ENCODE results near the gene DLX3. TPM values are rescaled to one million over a fixed set of nuclear protein-coding genes. Genes with fewer than 3 reads are reported as not detected.

DLX3 gene
- total and polyA plus RNA-seq, 2 of the 8 experiments (the other 6 are each of a cell fraction or from before 2014, with no cell fraction given), result 0.15 to 0.20 TPM

DNA sequence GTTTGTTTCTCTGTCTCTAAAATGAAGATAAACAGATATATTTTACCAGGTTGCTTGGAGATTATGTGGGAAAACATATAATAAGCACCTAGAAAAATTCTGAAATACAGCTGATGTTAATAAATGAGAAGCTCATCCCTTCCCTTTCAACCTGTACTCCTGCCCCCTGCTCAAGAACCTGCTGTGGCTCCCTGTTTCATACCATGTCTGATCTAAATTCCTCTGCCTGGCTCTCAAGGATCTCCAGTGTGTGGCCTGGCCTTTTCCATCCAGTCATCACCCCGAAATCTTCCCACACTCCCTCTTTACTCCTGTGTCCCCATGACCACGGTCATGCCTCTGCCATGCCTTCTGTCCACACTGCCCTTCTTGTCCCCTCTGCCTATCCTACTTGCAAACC lies 45.4 kb downstream of the DLX3 start:
- no peak for FAIRE-seq
- H3K27me3 ChIP-seq (replicated peaks in 1 of 4; ENCODE audit: control insufficient read depth in 3 of 4, extremely low read depth in 1 of 4, insufficient read depth in 3 of 4, low read length in 3 of 4), result no peaks in the 10 kb centered on the region; a peak in 1 of 7 replicates

More for the DNA sequence above, 45.4 kb downstream of the DLX3 start:
- no peaks in the 10 kb centered on the region for H3K79me2 ChIP-seq (ENCODE audit: control insufficient read depth in 1 of 2, insufficient read depth in 2 of 2, low read length in 2 of 2)
- no peak overlapping the region for H3K9ac ChIP-seq (replicated peaks in 1 of 4; ENCODE audit: extremely low read depth in 1 of 4, low read depth in 3 of 4, low read length in 3 of 4)
- H2BK120ac ChIP-seq (replicated peaks; ENCODE audit: low read depth, low read length), result no peak overlapping the region
- no peaks in the 10 kb centered on the region for H3K36me3 ChIP-seq (ENCODE audit: control insufficient read depth in 2 of 4, insufficient read depth in 4 of 4, low read length in 3 of 4)
- 0 out of 2 replicates have a peak, but pooled peaks cover 4% of the 10 kb centered on the region for H3K23me2 ChIP-seq (ENCODE audit: low read depth, low read length)
- H3K56ac ChIP-seq (replicated peaks; ENCODE audit: insufficient read length, low read depth, low read length), result no peak overlapping the region
- H3K4me3 ChIP-seq (ENCODE audit: extremely low read depth in 1 of 4, insufficient read depth in 2 of 4, low read depth in 3 of 4, low read length in 4 of 4), result no peak overlapping the region
- no peak for DNase-seq (ENCODE audit: low read depth in 1 of 2, low spot score in 2 of 2)
- H3K4me1 ChIP-seq (replicated peaks in 1 of 4; ENCODE audit: control insufficient read depth in 3 of 4, insufficient read depth in 4 of 4, low read length in 3 of 4), result peaks cover 0 to 2% (median under 1%) of the 10 kb centered on the region in 4 experiments; a peak in 1 of 7 replicates
- 89% methylated on average over 2 of the region's 2 CpGs; no CpG with 5 or more reads in 1 of the 2 experiments for WGBS, 2 experiments (ENCODE audit: extremely low coverage in 1 of 2, insufficient coverage in 1 of 2, insufficient read length in 1 of 2, insufficient replicate concordance in 2 of 2, low coverage in 1 of 2, low lambda C conversion rate in 2 of 2, missing lambda C conversion rate in 1 of 2)
- no peak overlapping the region for H2AFZ ChIP-seq (ENCODE audit: low read length)
- no peak overlapping the region for H3K4ac ChIP-seq (replicated peaks; ENCODE audit: insufficient read length, low read depth, low read length)
- H2BK15ac ChIP-seq (ENCODE audit: low read length), result no peak overlapping the region
- TF ChIP-seq EP300 (IDR thresholded peaks at IDR 0.05; ENCODE audit: borderline replicate concordance in 1 of 2, low read depth in 2 of 2, low read length in 2 of 2), result no peak
- no peak overlapping the region for H3K27ac ChIP-seq (ENCODE audit: low read depth, low read length)
- no peaks in the 10 kb centered on the region for H3K79me1 ChIP-seq (ENCODE audit: low read depth, low read length)
- H2AK5ac ChIP-seq (ENCODE audit: low read depth, low read length), result no peak overlapping the region
- CTCF ChIA-PET (ENCODE audit: partially characterized antibody), result interaction anchor here (1.0 to 16.9 kb wide), 8 partner anchors 13 to 88 kb away, joined by 3 to 275 read pairs (median 8); partner anchors contain the start of gene DLX3
- POLR2A ChIA-PET (ENCODE audit: partially characterized antibody), result no interaction called here
- no peak overlapping the region for H3K14ac ChIP-seq (ENCODE audit: insufficient read length)
- H2BK20ac ChIP-seq (ENCODE audit: low read length), result no peak overlapping the region
- H2BK12ac ChIP-seq (ENCODE audit: low read depth, low read length), result no peak overlapping the region
- no peak overlapping the region for H4K8ac ChIP-seq (ENCODE audit: extremely low read depth, insufficient read depth, low read length)
- no peaks in the 10 kb centered on the region for H4K20me1 ChIP-seq (replicated peaks in 1 of 2; ENCODE audit: control insufficient read depth in 1 of 2, insufficient read depth in 2 of 2, low read length in 2 of 2)
- H3K4me2 ChIP-seq (ENCODE audit: insufficient read depth in 1 of 2, low read depth in 2 of 2, low read length in 2 of 2), result no peak overlapping the region
- H3K23ac ChIP-seq (ENCODE audit: insufficient read length), result no peak overlapping the region
- H4K5ac ChIP-seq (ENCODE audit: insufficient read length, low read depth, low read length), result no peak overlapping the region
- H4K91ac ChIP-seq (replicated peaks; ENCODE audit: insufficient read length, low read length), result no peak overlapping the region
- no peaks in the 10 kb centered on the region for H3K9me3 ChIP-seq (ENCODE audit: insufficient read depth in 2 of 2, low read depth in 1 of 2, low read length in 1 of 2)
- no peak overlapping the region for H3K18ac ChIP-seq (ENCODE audit: extremely low read depth, low read length)
- H2BK5ac ChIP-seq (ENCODE audit: low read depth, low read length), result no peak overlapping the region
